GM15510 (cell line): ENCODE measurements around the gene TFAP2E.

Experiments used
- POLR2A ChIP-seq: IDR thresholded peaks from 3 replicates; pipeline ENCODE4 v1.6.1; 2011; ENCODE audit warnings: borderline replicate concordance; ENCODE audit not compliant: insufficient read length; ENCODE audit errors: extremely low read depth

The TFAP2E gene

GRCh38 chr1:35573198-35574124, at the start of gene TFAP2E:
Gene TFAP2E, plus strand, starts transcription at chr1:35573314. Its CDS starts 264 bp downstream, at chr1:35573578.
- no peak for TF ChIP-seq POLR2A

- no peak for TF ChIP-seq POLR2A
These were observed 49.0 kb upstream of the TFAP2E start for GRCh38 chr1:35524106-35524505.

GRCh38 chr1:35530168-35530567, 42.9 kb upstream of the TFAP2E start:
- no peak for TF ChIP-seq POLR2A

DNA sequence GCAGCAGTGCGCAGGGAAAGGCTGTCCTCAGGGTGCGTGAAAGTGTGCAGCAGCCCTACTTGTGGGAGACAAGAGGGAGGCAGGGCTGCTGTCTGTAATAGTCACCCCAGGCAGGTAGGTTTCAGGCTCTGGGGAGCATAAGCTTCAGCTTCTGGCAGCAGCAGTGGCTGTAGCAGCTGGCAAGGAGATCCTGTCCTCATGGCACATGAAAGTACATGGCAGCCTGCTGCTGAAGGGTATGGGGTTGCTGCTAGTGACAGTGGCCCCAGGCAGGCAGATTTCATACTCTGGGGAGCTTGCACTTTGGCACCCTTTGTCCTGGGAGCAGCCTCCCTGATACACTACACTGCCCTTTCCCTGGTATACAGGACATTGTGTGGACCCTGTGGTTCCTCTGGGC, 42.2 kb upstream of the TFAP2E start:
- TF ChIP-seq POLR2A, result no peak

GRCh38 chr1:35531368-35531767, 41.7 kb upstream of the TFAP2E start:
- TF ChIP-seq POLR2A, result no peak

DNA sequence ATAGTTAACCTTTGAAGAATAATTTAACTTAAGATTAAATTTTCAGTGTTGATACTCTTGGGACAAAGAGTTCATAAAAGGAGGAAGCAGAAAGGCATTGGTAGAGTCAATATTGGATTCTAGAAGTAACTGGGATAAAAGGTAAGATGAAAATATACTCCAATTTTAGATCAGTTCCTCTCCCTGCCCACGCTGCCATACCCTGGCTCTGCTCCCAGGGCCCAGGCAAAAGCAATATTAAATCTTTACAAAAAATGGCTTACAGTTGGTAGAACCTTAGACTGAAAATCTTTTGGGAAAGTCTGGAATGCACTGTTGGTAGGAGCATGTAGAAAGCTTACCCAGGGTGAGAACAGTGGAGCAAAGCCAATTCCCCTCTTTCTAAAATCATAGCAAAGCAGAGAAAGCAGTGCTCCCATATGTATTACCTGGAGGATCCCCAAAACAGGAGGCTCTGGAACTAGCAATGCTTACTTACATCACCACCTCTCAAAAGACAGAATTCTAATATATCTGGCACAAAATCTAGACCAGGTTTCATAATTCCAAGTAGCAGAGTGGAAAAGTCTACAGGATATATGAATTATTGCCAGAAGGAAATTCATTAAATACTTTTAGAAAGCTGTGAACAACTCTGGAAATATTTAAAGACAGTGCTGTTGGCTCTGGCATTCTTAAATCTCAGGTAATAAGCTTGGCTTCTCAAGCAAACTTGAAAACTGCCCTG, 40.5 kb upstream of the TFAP2E start:
- no peak for TF ChIP-seq POLR2A

DNA sequence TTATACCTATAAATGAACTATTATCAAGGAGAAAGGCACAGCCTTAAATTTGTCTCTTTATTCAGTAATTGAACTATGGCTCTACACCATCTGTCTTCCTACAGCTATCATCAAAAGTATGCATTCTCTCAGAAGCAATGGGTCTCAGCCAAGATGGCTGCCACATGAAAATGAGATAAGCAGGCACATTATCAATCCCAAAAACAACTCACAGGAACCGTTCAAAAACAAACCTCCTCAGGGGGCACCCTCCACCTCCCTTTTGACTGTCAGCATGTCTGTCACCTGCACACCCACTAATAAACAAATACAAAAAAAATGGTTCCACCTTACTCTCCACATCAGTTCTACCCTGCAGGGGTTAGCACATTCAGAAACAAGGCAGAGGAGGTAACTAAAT, 39.5 kb upstream of the TFAP2E start:
- TF ChIP-seq POLR2A, result no peak

DNA sequence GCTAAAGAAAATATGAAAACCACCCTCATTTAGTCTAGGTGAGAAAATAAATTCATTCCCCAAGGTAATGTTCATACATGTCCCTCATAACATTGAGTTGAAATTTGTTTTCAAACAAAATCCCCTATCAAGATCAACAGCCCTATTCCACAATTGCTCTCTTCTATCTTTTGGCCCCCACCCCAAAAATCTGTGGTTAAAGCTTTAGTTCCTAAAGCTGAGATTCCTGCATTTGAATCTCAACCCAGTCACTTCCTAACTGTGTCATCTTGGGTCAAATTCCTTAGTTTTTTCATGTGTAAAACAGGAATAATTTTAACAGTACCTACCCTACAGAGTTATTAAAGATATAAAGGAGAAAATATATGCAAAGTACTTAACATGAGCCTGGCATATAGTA, 37.9 kb upstream of the TFAP2E start:
- TF ChIP-seq POLR2A, result no peak

DNA sequence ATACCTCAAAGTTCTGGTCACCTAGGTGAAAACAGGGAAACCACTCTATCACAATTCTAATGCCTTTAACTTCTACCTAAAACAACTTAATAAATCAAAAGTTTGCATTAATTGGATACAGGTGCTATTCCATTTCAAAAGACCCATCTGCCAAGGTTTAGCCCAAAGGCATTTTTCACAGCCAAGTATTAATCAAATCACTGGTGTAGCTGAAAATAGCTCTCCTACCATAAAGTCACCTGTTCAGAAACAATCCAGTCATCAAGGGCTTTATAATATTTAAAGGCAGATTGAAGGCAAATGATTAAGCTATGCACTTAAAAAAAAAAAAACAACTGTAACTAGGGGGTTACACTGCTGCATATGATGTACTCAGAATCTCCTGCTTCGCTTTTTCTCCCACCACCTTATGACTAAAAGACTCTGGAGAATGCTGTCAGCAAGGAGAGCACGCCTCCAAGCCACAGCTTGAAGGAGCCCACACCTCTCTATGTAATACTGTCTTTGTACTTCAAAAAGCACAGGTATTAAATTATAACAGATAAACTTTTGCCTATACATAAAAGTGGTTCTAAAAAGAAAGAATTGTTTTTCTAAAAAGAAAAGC, 36.5 kb upstream of the TFAP2E start:
- no peak for TF ChIP-seq POLR2A

GRCh38 chr1:35537806-35538205, 35.3 kb upstream of the TFAP2E start:
- TF ChIP-seq POLR2A, result no peak

DNA sequence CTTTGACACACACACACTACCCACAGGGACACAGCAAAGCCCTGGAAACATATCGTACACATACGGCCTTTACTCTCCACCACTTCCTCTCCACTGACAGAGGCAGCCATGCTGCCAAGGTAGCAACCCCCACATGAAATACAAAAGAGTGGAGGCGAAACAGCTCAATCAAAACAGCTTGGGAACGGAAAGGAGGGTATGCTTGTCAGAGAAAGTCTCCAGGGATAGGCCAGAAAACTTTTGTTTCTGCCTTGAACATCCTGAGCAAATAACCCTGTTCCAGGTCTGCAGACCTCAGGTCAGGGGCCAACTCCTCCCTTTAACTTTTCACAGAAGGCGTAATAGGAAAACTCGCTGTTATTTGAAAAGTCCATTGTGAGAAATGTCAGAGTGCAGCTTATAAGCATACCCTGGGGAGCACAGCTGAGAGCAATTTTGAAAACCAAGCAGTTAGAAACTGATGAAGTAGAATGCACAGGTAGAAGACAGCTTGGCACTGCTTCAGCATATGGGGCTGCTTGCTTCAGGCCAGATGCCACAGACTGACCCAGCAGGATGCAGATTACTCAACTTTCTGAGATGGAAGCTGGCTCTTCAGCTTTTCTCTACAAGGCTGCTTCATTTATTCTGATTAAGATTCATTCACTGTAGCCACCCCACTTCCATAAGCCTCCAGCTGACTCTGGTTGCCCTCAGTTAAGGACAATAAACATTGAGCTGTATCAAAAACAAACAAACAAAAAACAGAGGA, 33.9 kb upstream of the TFAP2E start:
- no peak for TF ChIP-seq POLR2A

- TF ChIP-seq POLR2A, result no peak
These were observed 33.3 kb upstream of the TFAP2E start for GRCh38 chr1:35539824-35540261.

DNA sequence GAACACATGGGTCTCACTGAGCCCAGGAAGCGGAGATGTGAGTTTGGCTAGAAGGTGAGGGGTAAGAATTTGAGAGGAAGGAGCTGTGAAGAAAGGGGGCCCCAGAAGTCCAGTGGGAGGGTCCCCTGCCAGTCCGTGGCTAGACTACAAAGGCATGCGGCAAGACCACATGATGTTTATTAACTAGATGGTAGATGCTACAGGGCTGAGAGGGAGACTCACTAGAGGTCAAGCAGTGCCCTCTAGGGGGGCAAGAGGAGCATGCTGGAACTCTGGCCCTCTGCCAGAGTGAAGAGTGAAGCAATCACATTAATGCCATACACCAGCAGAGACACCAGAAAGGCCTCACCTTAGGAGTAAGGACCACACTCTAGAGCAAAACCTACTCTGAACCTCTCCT, 28.1 kb upstream of the TFAP2E start:
- TF ChIP-seq POLR2A, result no peak

GRCh38 chr1:35546614-35547013, 26.5 kb upstream of the TFAP2E start:
- no peak for TF ChIP-seq POLR2A
